Measurements from ENCODE around the gene ZBTB48. TPM values are rescaled to one million over a fixed set of nuclear protein-coding genes. Genes with fewer than 3 reads are reported as not detected.

The ZBTB48 gene
- total RNA-seq, 1 donor from 2014 or later, result 39.0 TPM

GRCh38 chr1:6625584-6626149 is 45.9 kb downstream of the ZBTB48 start:
- H3K27ac Mint-ChIP-seq (ENCODE audit: unreplicated experiment), result peak overlapping the region; percentile 84

GRCh38 chr1:6627031-6627430 is 47.2 kb downstream of the ZBTB48 start:
- DNase-seq, result no peak
- peak overlapping the region; percentile 95 for H3K4me3 Mint-ChIP-seq (ENCODE audit: unreplicated experiment)
- H3K36me3 Mint-ChIP-seq (ENCODE audit: unreplicated experiment), result no peaks in the 10 kb centered on the region
- peaks cover 10% of the 10 kb centered on the region for H3K27me3 Mint-ChIP-seq (ENCODE audit: unreplicated experiment)
- no peak overlapping the region for H3K27ac Mint-ChIP-seq (ENCODE audit: unreplicated experiment)
- H3K9me3 Mint-ChIP-seq (ENCODE audit: unreplicated experiment), result peaks cover 10% of the 10 kb centered on the region
- no peak for TF ChIP-seq CTCF (IDR thresholded peaks at IDR 0.05; ENCODE audit: partially characterized antibody, unreplicated experiment)
- peaks cover 11% of the 10 kb centered on the region for H3K4me1 Mint-ChIP-seq (ENCODE audit: low read depth, unreplicated experiment)

More at GRCh38 chr1:6625584-6626149, 45.9 kb downstream of the ZBTB48 start:
- no peak for TF ChIP-seq CTCF (IDR thresholded peaks at IDR 0.05; ENCODE audit: partially characterized antibody, unreplicated experiment)
- no peaks in the 10 kb centered on the region for H3K36me3 Mint-ChIP-seq (ENCODE audit: unreplicated experiment)
- peaks cover 10% of the 10 kb centered on the region for H3K9me3 Mint-ChIP-seq (ENCODE audit: unreplicated experiment)
- H3K27me3 Mint-ChIP-seq (ENCODE audit: unreplicated experiment), result peaks cover 10% of the 10 kb centered on the region
- H3K4me1 Mint-ChIP-seq (ENCODE audit: low read depth, unreplicated experiment), result peaks cover 11% of the 10 kb centered on the region
- no peak for DNase-seq
- H3K4me3 Mint-ChIP-seq (ENCODE audit: unreplicated experiment), result peak overlapping the region; percentile 95

DNA sequence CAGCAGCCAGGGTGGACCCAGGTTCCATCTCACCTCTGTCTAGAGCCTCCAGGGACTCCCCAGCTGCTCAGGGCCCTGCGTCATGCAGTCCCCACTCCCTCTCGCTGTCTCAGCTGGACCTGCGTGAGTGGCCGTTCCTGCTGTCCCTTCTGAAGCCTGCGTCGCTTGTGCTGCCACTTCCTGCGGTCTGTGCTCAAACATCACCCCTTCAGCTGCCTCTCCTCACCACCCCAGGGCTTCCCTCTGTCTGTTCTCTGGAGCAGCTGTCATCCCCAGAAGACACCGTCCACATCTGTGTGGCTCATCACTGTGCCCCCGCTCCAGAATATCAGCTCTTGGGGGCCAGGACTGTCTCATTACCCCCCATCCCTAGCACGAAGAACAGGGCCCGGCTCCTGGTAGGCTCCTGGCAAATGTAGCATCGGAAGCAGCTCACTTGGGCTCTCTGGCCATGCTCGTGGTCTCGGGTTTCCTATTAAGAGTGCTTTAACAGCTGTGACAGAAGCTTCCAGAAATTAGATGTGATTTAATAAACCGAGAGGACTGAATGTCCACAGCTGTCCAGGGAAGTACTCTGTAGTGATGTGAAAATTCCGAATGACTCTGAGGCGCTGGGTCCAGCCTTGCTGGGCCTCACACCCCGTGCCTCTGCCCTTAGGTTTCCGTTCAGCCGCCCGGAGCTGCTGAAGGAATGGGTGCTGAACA is 48.2 kb downstream of the ZBTB48 start:
- peak overlapping the region; percentile 61 for H3K4me3 Mint-ChIP-seq (ENCODE audit: unreplicated experiment)
- no peak for TF ChIP-seq CTCF (IDR thresholded peaks at IDR 0.05; ENCODE audit: partially characterized antibody, unreplicated experiment)
- no peak for DNase-seq
- H3K27ac Mint-ChIP-seq (ENCODE audit: unreplicated experiment), result peak overlapping the region; percentile 80
- H3K36me3 Mint-ChIP-seq (ENCODE audit: unreplicated experiment), result no peaks in the 10 kb centered on the region
- peaks cover 10% of the 10 kb centered on the region for H3K27me3 Mint-ChIP-seq (ENCODE audit: unreplicated experiment)
- peaks cover 10% of the 10 kb centered on the region for H3K9me3 Mint-ChIP-seq (ENCODE audit: unreplicated experiment)
- peaks cover 11% of the 10 kb centered on the region for H3K4me1 Mint-ChIP-seq (ENCODE audit: low read depth, unreplicated experiment)

DNA sequence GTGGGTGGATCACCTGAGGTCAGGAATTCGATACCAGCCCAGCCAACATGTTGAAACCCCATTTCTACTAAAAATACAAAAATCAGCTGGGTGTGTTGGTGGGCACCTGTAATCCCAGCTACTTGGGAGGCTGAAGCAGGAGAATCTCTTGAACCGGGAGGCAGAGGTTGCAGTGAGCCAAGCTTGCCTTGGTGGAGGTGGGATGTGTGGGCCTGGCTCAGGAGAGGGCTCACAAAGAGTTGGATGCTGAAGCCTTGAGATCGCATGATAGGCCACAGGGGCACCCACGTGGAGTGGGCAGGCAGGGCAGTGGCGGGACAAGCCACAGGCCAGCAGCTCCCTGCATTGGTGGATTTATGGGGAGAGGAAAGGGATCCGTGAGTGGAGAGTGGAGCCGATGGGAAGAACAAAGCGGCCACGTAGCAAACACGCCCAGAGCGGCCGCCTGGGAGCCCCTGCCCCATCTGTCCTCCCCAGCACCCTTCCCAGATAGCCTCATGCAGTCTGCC is 49.2 kb downstream of the ZBTB48 start:
- H3K9me3 Mint-ChIP-seq (ENCODE audit: unreplicated experiment), result peaks cover 7% of the 10 kb centered on the region
- peaks cover 10% of the 10 kb centered on the region for H3K4me1 Mint-ChIP-seq (ENCODE audit: low read depth, unreplicated experiment)
- DNase-seq, result no peak
- H3K27me3 Mint-ChIP-seq (ENCODE audit: unreplicated experiment), result peaks cover 13% of the 10 kb centered on the region
- H3K27ac Mint-ChIP-seq (ENCODE audit: unreplicated experiment), result no peak overlapping the region
- TF ChIP-seq CTCF (IDR thresholded peaks at IDR 0.05; ENCODE audit: partially characterized antibody, unreplicated experiment), result no peak
- no peak overlapping the region for H3K4me3 Mint-ChIP-seq (ENCODE audit: unreplicated experiment)
- H3K36me3 Mint-ChIP-seq (ENCODE audit: unreplicated experiment), result no peaks in the 10 kb centered on the region

DNA sequence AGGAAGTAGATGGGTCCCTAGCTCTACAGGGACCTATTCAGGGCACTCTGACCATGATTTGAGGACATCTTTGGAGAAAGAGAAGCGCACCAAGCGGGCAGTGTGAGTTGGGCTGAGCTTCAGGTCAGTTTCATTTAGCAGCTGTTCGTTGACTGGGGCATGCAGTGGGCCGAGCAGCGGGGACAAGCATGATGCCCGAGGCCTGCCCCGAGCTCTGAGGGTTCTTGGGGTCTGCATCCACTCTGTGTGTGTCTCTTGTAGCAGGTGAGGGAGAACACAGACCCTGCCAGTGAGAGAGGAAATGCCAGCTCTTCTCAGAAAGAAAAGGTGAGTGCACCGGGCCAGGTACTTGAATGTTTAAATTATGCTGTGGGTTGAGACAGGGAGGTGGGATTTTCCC is 50.2 kb downstream of the ZBTB48 start:
- no peak overlapping the region for H3K27ac Mint-ChIP-seq (ENCODE audit: unreplicated experiment)
- TF ChIP-seq CTCF (IDR thresholded peaks at IDR 0.05; ENCODE audit: partially characterized antibody, unreplicated experiment), result no peak
- H3K9me3 Mint-ChIP-seq (ENCODE audit: unreplicated experiment), result peaks cover 10% of the 10 kb centered on the region
- H3K27me3 Mint-ChIP-seq (ENCODE audit: unreplicated experiment), result peaks cover 10% of the 10 kb centered on the region
- peaks cover 14% of the 10 kb centered on the region for H3K4me1 Mint-ChIP-seq (ENCODE audit: low read depth, unreplicated experiment)
- no peak for DNase-seq
- H3K36me3 Mint-ChIP-seq (ENCODE audit: unreplicated experiment), result no peaks in the 10 kb centered on the region
- H3K4me3 Mint-ChIP-seq (ENCODE audit: unreplicated experiment), result no peak overlapping the region
